ENCODE data around the gene CAPZB.

GRCh38 chr1:19338323-19338762 is 147.0 kb downstream of the CAPZB start:
- TF ChIP-seq PATZ1 (CRISPR knock-in tag; IDR thresholded peaks at IDR 0.05; ENCODE audit: borderline replicate concordance), result no peak
- no peak for TF ChIP-seq CREB5 (CRISPR knock-in tag; IDR thresholded peaks at IDR 0.05; ENCODE audit: low read depth)
- TF ChIP-seq GLIS3 (CRISPR knock-in tag; IDR thresholded peaks at IDR 0.05), result no peak
- no peak for TF ChIP-seq CSDC2 (CRISPR knock-in tag; IDR thresholded peaks at IDR 0.05)
- no peak for TF ChIP-seq ARNTL (CRISPR knock-in tag; IDR thresholded peaks at IDR 0.05; ENCODE audit: borderline replicate concordance, low read depth)
- no peak for TF ChIP-seq CSRNP3 (CRISPR knock-in tag; IDR thresholded peaks at IDR 0.05)
- no peak for TF ChIP-seq PPARA (CRISPR knock-in tag; IDR thresholded peaks at IDR 0.05; ENCODE audit: borderline replicate concordance)
- no peak for TF ChIP-seq ZFP30 (CRISPR knock-in tag; IDR thresholded peaks at IDR 0.05)
- TF ChIP-seq ZNF565 (CRISPR knock-in tag; conservative IDR thresholded peaks at IDR 0.05; ENCODE audit: low read depth), result no peak

Measured in SK-N-SH treated with all-trans-retinoic acid at 6 μM for 48 hours (cell line).